GM13977 (cell line): Measurements from ENCODE around the gene DYRK1A.
"Not testable (repeated sequence)": the region's sequence is repeated elsewhere in the genome, so short reads cannot be mapped to it uniquely, and the experiment has no call there.

Experiments used
- DNase-seq: peaks from one replicate; pipeline ENCODE4 v3.0.0; 2012; ENCODE audit warnings: low spot score
- CTCF ChIP-seq: IDR thresholded peaks from 2 replicates; pipeline ENCODE4 v1.5.1; 2012; ENCODE audit warnings: mild to moderate bottlenecking, control low read depth; ENCODE audit not compliant: insufficient read depth; ENCODE audit errors: extremely low read depth, missing control alignments
- in situ Hi-C: fragments of 300-500 bp; cut with MboI; formaldehyde crosslinking; loops from one replicate; pipeline ENCODE4 v1.12.0; 2022; ENCODE audit warnings: low sequenced_read_pairs, low pct_unique_long_range_greater_than_20kb, mixed read lengths, inconsistent platforms; ENCODE audit not compliant: unreplicated experiment

The DYRK1A gene

DNA sequence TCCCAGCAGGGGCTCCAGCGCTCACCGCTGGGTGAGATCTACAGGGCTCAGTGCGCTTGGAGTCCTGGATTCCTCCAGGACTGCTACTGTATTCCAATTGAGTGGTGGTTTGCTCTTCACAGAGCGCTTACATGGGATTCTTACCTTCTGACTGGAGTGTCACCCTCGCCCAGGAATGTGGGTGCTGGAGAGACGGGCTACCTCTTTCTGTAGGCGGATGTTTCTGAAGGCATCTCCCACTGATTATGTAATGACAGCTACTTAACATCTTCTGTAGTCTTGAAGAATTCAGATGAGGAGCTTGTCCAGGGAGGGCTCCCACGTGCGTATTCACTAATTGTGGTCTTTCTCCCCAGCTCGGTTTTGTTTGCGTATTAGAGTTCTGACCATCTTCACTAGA lies 154.2 kb downstream of the DYRK1A start:
- DNase-seq = no peak
- no peak for TF ChIP-seq CTCF
- in situ Hi-C loops = no loop called here

- in situ Hi-C loops = no loop called here
- DNase-seq = no peak
- TF ChIP-seq CTCF = no peak
Observed at GRCh38 chr21:37521658-37522057, 155.1 kb downstream of the DYRK1A start.

GRCh38 chr21:37522641-37523295 lies 156.2 kb downstream of the DYRK1A start:
- in situ Hi-C loops = no loop called here
- DNase-seq = no peak
- TF ChIP-seq CTCF = no peak

- in situ Hi-C loops, DNase-seq: not testable (repeated sequence)
Observed at GRCh38 chr21:37524944-37525343, 158.4 kb downstream of the DYRK1A start.

DNA sequence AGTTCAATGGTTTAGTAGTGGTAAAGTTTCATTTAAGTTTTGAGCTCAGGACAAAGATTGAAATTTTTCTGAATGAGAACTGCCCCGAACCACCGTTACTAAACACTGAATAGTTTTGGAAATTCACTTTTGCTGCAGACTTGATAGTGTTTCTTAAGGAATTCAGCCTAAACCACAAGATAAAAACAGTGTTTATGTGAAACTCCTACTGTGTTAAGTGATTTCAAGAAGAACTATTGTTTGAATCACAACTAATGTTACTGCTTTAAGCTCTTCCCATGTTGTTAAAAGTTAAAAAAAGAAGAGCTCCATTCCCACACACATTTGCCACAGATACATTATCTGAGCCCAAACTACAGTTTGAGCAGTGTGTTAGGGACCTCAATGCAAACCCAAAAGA lies 159.2 kb downstream of the DYRK1A start:
- DNase-seq = no peak
- TF ChIP-seq CTCF = no peak
- in situ Hi-C loops = no loop called here

DNA sequence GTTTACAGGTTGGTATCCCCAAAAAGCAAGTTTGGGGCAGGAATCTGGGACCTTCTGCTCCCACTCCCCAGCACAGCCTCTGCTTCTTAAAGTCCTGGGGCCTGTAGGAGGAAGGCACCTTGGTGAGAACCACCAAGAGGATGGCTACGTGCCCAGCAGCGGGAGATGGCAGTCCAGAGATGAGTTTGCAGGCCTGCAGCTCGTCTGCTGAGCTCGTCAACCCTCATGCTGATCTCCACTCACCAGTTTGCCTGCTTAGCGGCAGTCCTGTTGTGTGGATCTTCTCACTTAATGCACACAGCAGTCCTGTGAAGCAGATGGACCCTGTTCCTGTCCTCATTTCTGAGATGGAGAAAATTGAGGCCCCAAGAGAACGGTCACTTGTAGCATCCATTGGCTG lies 160.5 kb downstream of the DYRK1A start:
- DNase-seq = no peak
- in situ Hi-C loops = no loop called here
- no peak for TF ChIP-seq CTCF

- in situ Hi-C loops = no loop called here
- no peak for DNase-seq
- TF ChIP-seq CTCF = no peak
Observed at GRCh38 chr21:37527716-37528115, 161.1 kb downstream of the DYRK1A start.
